GM20431 (cell line): ENCODE measurements around the gene ARPC2.
"Not testable (repeated sequence)": the region's sequence is repeated elsewhere in the genome, so short reads cannot be mapped to it uniquely, and the experiment has no call there.

Experiments used
- in situ Hi-C: fragments of 300-500 bp; cut with MseI, MboI; formaldehyde crosslinking; loops from one replicate; pipeline ENCODE4 v1.15.0; 2020; ENCODE audit warnings: low sequenced_read_pairs; ENCODE audit not compliant: unreplicated experiment

Gene ARPC2

DNA sequence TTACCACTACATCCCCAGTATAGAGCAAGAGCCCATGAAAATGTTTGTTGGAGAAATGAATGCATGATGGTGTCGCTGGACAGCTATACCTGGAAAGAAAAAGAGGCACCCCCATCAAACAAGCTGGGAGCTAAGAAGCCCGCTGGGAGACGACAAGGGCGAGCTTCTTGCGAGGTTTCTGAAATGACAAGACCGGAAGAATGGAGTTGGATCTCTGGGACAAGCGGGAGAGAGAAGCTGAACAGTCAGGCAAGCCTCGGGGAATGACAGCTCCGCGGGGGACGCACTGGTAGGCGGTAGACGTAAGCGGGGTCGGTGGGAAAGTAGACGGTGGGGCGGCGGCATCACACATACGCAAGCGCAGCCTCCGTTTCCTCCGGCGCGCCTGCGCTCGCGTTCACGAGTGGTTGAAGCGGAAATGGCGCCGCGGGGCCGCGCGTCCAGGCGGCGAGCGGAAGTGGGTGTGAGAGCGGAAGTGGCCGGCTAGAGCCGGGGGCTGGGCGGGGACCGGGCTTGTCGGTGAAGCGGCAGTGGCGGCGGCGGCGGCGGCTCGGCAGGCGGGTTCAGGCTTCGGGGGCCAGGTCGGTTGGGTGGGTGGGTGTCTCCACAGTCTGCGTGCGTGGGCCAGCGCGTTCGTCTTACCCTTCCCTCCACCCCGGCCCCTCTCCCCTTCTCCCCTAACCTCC lies at the start of gene ARPC2:
Gene ARPC2 (plus strand): TSS at position 516 of the 686 bp plus-strand sequence. CDS start 282 bp downstream, outside the sequence.
- in situ Hi-C loops = no loop called here

DNA sequence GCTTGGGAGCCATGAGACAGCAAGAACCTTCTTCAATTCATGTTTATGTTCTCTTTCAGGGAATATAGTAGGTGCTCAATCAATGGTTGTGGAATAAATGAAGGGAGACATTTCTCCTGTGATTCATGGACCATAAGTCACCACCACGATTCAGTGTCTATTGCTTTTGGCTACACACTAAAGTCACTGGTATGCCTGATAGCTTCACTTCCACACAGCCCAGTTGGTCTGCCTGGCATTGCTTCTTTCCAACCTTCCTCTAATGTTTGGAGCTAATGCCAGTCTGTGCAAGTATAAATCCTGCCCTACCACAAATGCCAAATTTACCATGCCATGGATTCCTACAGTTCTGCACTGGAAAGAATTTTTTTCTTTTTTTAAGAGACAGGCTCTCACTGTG lies 49.0 kb upstream of the ARPC2 start:
- in situ Hi-C loops = no loop called here

DNA sequence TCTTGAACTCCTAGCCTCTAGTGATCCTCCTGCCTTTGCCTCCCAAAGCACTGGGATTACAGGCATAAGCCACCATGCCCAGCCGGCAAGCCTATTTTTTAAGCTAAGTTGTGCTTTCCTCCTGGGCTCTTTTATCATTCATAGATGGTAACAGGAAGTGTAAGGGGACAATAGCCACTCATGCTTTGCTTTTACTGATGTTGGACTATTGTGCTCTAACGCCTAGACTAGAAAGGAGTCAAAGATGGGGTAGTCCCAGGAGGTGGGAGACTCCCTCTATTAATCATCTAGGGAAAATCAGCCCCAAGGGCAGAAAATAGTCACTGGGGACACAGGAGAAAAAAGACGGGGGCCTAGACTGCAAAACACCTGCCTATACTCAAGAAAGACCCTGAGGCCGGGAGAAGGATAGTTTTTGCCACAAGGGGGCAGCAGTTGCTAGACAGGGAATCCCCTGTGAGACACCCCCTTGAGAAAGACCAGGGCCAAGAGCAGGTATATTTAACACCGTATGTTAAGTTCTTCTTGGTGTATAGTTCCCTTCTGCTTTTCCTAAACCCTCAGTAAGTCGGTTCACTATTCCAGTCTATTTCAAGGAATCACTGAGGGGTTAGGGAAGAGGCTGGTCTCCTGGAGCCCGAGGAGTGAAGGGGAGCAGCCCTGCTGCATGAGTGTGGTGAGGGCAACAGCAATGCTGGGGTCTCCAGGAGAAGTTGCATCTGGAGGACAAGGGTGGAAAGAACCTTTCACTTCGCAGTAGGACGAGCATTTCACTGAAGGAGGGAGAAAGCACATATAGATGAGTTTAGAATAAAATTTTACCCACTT lies 48.1 kb upstream of the ARPC2 start:
- in situ Hi-C loops = no loop called here

DNA sequence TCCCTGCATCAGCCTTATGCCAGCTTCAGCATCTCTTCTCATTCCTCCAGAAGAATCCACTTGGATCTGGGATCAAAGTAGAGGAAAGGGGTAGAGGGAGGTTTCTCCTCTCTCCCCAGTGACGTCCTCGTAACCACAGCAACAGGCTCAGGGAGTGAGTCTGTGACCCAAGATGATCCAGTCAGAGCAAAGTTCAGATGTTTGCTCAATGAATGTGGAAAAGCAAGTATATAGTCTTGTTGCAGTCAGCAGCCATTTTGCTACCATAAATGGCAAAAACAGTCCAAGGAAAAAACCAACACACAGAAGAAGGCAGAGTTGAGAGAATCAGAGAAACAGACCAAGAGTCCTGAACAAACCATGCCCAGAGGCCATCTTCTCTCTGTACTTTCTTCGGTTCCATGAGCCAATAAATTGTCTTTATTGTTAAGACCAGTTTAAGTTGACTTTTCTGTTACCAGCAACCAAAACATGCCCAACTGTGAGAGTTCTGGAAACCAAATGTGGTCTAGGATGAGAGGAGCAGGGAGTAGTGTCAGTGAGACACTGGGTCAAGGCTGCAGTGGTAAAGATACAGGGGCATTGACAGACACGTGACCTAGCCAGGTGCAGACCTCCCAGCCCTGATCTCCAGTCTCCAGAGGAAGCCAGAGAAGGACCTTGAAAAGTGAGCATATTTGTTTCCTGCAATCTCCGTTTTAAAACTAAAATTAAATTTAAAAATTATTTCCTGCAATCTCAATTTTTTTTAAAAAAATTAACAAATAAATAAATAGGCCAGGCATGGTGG lies 47.0 kb upstream of the ARPC2 start:
- in situ Hi-C loops = no loop called here

DNA sequence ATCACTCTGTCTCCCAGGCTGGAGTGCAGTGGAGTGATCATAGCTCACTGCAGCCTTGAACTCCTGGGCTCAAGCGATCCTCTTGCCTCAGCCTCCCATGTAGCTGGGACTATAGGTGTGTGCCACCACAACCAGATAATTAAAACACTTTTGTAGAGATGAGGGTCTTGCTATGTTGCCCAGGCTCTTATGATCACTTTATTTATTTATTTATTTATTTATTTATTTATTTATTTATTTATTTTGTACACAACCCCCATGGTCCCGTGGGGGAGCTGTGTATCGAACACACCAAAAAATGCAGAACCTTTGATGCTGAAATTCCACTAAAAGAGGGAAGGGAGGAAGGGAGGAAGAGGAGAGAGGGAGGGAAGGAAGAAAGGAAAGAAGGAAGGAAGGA lies 45.2 kb upstream of the ARPC2 start:
- in situ Hi-C loops = not testable (repeated sequence)

DNA sequence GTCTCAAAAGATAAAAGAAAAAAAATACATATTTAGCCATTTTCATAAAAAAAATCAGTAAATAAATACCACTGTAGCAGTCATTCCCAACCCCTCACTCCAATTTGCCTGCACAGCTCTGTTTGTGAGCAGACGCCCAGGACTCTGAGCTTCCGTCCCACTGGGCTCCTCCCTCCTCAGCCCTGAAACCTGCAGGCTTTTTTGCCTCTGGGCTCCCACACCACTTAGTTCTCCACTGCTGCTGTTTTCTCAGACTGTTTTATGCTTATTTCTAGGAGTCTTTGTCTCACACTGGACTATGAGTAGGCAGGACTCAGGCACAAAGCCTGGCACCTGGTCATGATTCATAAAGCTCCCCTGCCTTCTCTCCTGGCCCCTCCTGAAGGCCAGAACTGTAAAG lies 44.1 kb upstream of the ARPC2 start:
- in situ Hi-C loops = no loop called here

DNA sequence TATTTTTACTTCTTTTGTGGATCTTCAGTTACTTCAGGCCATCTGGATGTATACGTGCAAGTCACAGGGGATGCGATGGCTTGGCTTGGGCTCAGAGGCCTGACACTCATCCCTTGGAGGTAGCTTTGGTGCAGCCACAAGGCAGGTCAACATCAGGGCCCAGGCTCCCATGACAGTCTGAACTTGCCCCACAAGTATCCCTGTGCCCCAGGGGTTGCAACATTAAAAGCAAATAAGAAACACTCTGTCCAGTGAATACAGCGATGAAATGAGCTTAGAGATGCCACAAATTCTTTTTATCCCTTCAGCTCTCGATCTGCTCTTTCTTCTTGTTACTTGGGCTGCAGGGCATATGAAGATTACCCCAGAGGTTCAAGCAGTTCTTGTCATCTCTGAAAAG lies 37.2 kb upstream of the ARPC2 start:
- in situ Hi-C loops = loop anchor here (10.0 kb wide), 1 partner anchor 75 kb away; no protein-coding TSS in a partner anchor

DNA sequence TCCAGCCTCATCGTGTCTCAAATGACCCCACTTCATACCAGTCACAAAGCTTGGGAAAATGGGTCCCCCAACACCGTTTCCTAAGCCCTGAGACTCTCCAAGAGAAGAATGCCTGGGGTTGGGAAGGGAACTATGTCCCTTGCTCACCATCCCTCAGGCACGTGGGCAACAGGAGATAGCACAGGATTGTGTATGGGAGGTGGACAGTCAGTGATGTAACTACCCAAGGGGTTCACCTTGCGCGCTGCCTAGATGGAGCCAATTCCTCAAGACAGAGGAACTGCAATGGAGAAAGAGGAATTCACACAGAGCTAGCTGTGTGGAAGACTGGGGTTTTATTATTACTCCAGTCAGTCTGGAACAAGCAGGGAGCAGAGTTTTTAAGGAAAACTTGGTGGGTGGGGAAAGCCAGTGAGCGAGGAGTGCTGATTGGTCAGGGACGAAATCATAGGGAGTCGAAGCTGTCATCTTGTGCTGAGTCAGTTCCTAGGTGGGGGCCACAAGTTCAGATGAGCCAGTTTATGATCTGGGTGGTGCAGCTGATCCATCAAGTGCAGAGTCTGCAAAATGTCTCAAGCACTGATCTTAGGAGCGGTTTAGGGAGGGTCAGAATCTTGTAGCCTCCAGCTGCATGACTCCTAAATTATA lies 36.4 kb upstream of the ARPC2 start:
- in situ Hi-C loops = loop anchor here (10.0 kb wide), 1 partner anchor 74 kb away; no protein-coding TSS in a partner anchor

DNA sequence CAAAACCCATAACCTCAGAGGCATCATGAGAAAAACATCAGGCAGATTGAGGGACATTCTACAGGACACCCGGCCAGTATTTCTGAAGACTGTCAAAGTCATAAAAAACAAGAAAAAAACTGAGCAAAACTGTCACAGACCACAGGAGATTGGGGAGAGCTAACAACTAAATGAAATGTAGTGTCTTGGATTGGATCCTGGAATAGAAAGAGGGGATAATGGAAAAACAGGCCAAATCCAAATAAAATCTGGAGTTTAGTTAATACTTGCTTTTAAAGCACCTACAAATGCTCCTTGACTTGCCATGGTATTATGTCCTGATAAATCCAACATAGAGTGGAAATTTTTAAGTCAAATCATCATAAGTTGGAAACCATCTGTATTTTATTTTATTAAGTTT lies 32.7 kb upstream of the ARPC2 start:
- in situ Hi-C loops = loop anchor here (10.0 kb wide), 1 partner anchor 70 kb away; no protein-coding TSS in a partner anchor

DNA sequence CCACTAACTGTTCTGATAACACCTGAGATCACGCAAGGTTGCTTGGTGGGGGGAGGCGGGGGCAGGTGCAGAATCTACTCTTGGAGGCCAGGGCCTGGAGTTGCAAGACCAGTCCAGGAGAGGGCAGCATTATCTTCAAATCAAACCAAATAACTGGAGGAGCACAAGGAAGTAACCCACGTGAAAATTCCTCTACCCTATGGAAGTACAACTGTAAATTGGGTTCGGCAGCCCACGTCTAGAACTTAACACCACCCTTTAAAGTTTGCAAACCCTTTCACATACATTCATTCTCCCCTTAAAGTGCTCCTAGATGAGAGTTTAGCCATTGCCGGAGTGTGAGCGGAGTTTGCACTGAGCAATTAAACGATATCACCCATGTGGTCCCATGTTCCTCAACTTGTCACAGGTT lies 30.6 kb upstream of the ARPC2 start:
- in situ Hi-C loops = loop anchor here (10.0 kb wide), 1 partner anchor 68 kb away; no protein-coding TSS in a partner anchor

DNA sequence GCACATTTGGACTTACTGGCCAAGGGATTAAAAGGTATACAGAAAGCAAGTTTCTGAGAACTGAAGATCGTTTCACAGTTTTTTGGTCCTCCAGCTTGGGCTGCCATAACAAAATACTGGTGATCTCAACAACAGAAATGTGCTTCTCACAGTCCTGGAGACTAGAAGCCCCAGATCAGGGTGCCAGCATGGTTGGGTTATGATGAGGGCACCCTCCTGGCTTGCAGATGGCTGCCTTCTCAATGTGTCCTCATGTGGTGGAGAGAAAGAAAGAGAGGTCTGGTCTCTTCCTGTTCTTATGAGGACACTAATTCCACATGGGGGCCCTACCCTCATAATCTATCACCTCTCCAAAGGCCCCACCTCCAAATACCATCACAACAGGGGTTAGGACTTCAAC lies 30.1 kb upstream of the ARPC2 start:
- in situ Hi-C loops = loop anchor here (10.0 kb wide), 1 partner anchor 68 kb away; no protein-coding TSS in a partner anchor

DNA sequence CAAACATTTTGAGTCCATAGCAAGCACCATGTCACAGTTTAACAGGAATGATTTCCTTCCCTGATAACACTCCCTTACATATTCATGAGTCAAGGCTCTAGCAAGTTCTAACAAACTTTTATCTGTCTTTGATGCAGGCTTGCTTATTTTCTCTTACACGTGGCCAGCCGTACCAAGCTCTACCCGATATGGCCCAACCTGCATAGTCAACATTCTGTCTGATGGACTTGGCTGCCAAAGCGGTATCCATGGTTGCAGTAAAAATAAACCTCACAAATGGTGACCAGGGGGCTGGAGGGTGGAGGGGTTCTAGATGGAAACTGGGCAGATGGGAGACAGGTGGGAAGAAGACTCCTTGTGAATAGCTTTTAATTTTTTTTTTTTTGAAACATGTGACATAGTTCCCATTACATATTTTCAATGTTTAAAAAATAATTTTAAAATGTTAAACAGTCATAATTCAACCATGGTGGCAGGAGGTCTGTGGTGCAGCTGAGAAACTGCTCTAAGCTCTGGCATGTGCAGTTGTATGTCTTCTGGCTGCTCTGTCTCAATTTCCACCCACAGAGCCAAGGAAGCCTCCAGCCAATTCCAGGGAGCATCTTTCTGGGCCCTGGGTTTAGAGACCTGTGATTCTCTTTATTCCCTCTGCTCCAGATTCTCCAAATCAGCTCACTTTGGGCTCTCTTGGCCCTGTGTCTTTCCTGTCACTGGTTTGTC lies 29.5 kb upstream of the ARPC2 start:
- in situ Hi-C loops = loop anchor here (10.0 kb wide), 1 partner anchor 67 kb away; no protein-coding TSS in a partner anchor

DNA sequence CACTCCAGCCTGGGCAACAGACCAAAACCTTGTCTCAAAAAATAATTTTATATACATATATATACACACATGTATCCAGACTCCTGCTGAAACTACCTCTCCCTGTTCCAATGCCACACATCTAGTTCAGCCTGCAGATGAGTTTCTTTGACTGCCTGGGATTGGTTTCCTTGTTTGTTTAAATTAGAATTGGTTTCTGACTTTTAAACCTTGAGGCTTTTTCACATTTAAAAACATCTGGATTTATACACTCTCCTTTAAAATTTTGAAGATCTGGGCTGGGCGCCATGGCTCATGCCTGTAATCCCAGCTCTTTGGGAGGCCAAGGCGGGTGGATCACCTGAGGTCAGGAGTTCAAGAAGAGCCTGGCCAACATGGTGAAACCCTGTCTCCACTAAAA lies 28.5 kb upstream of the ARPC2 start:
- in situ Hi-C loops = loop anchor here (10.0 kb wide), 1 partner anchor 66 kb away; no protein-coding TSS in a partner anchor

DNA sequence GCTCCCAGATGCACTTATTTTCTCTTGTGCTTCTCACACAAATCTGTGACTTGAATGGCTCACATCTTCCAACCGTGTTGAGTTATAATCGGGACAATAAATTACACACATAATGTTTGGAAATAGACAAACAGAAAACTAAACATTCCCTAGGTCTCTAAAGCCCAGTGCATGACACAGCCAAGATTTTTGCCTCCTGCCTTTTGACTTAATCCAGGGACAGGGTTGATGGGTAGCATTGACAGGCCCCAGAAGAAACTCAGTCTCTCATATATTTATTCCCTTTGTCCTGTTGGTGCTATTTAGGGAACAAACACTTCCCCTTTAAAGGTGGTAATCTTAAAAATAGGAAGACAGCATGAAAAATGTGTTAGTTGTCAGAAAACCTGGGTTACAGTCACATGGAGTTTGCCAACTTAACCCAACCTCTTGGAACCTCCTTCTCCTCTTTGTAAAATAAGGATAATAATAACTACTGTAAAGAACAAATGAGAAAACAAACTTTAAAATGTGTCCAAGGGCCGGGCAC lies 24.0 kb upstream of the ARPC2 start:
- in situ Hi-C loops = no loop called here

DNA sequence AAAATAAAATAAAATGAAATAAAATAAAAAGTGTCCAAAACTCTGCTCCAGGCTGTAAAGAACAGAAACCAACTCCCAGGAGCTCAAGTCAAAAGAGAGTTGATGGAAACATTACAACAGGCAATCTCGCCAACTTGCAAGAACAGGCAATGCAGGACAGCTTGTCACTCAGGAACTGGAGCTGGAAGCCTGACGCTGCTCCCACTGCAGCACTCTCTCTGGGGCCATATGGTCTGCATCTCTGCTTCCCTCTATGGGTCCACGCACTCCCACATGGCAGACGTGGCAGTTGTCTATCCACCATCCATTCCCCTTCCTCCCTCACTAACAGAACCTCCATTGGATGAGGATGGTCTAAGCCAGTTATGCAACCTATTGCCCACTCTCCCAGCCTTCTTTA lies 23.3 kb upstream of the ARPC2 start:
- in situ Hi-C loops = no loop called here

DNA sequence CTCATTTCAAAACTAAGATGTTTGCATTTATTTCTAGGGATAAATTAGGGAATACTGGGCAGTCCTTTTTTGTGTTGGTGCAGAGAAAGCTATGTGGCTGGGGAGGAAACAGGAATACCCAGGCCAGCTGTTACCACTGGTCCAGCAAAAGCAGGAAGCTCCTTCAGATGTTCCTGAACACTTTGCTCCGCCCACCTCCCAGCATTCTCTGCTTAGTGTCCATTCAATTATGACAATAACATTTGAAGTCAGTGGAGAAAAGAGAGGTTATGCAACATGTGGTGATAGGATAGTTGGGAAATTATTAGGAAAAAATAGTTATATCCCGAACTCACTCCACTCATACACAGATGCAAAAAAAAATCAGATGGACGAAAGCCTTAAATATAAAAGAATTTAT lies 22.1 kb upstream of the ARPC2 start:
- in situ Hi-C loops = no loop called here

DNA sequence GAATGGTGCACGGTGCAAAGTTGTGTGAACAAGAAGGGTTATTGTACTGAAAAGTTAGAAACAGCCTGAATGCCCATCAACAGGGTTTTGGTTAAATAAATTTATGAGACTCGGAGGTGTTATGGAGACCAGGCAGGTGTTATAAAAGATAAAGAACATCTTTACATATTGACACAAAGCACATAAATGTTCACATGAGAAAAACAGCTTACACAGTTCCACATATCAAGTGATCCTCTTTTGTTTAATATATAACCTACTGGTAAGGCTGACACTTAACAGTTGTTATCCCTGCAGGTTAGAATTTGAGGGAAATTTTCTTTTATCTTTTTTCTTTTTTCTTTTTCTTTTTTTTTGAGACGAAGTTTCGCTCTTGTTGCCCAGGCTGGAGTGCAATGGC lies 20.0 kb upstream of the ARPC2 start:
- in situ Hi-C loops = no loop called here

DNA sequence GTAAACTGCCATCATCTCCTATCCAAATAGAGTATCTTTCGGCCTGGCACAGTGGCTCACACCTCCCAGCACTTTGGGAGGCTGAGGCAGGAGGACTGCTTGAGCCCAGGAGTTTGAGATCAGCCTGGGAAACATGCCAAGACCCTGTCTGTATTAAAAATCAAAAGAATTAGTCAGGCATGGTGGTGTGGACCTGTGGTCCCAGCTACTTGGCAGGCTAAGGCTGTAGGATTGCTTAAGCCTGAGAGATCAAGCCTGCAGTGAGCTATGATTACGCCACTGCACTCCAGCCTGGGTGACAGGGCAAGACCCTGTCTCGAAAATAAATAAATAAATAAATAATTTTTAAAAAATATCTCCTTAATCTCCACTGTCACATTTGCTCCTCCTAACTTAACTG lies 14.7 kb upstream of the ARPC2 start:
- in situ Hi-C loops = no loop called here

DNA sequence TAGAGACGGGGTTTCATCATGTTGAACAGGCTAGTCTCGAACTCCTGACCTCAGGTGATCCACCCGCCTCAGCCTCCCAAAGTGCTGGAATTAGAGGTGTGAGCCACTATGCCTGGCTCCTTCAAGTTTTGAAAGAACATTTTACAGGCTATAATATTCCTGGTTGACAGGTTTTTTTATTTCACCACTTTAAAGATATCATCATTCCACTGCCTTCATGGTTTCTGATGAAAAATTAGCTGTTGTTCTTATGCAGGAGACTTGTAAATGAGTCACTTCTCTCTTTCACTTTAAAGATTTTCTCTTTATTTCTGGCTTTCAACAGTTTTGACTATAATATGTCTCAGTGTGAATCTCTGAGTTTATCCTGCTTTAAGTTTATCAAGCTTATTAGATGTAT lies 7.9 kb upstream of the ARPC2 start:
- in situ Hi-C loops = no loop called here
